ENCODE measurements around the gene ZNF827.

GRCh38 chr4:145732895-145733880 lies 205.4 kb downstream of the ZNF827 start:
- TF ChIP-seq CTCF (conservative IDR thresholded peaks at IDR 0.05; ENCODE audit: low read depth, low read length) (no peak), EZH2 (IDR thresholded peaks at IDR 0.05; ENCODE audit: low read length, unreplicated experiment) (no peak), EZH2phosphoT487 (IDR thresholded peaks at IDR 0.05; ENCODE audit: borderline replicate concordance, low read length) (no peak)

Measured in PC-3 (cell line).